Globus pallidus (tissue), 1 donor: ENCODE results near the gene PLN.

Source experiments
- DNase-seq: peaks from one replicate; pipeline ENCODE4 v3.0.0-alpha.2; 2015; ENCODE audit warnings: low spot score

PLN gene

GRCh38 chr6:118537574-118537973 is 10.5 kb upstream of the PLN start:
- DNase-seq = no peak

- no peak for DNase-seq
Measured at GRCh38 chr6:118542184-118542952, 5.7 kb upstream of the PLN start.

- DNase-seq = no peak
Measured at GRCh38 chr6:118544105-118544504, 4.0 kb upstream of the PLN start.

GRCh38 chr6:118546164-118546879 is 1.8 kb upstream of the PLN start:
- DNase-seq = no peak

- DNase-seq = no peak
Measured at GRCh38 chr6:118546880-118547218, 1.2 kb upstream of the PLN start.

- no peak for DNase-seq
Measured at GRCh38 chr6:118548613-118549012, 517 bp downstream of the PLN start.

GRCh38 chr6:118551063-118552053 is 3.3 kb downstream of the PLN start:
- DNase-seq = peak; percentile 59

- no peak for DNase-seq
Measured at GRCh38 chr6:118553132-118553531, 5.0 kb downstream of the PLN start.

- DNase-seq = no peak
Measured at GRCh38 chr6:118554698-118555097, 6.6 kb downstream of the PLN start.

GRCh38 chr6:118558464-118559217 is 10.5 kb downstream of the PLN start:
- no peak for DNase-seq

- DNase-seq = no peak
Measured at GRCh38 chr6:118559659-118560058, 11.6 kb downstream of the PLN start.

- DNase-seq = no peak
Measured at GRCh38 chr6:118562248-118562647, 14.2 kb downstream of the PLN start.

- no peak for DNase-seq
Measured at GRCh38 chr6:118562959-118563358, 14.9 kb downstream of the PLN start.

GRCh38 chr6:118565311-118565960 is 17.3 kb downstream of the PLN start:
- DNase-seq = no peak

- no peak for DNase-seq
Measured at GRCh38 chr6:118567974-118568373, 19.9 kb downstream of the PLN start.

- DNase-seq = no peak
Measured at GRCh38 chr6:118569498-118569897, 21.4 kb downstream of the PLN start.

GRCh38 chr6:118571121-118571520 is 23.0 kb downstream of the PLN start:
- no peak for DNase-seq

GRCh38 chr6:118574051-118574865 is 26.2 kb downstream of the PLN start:
- no peak for DNase-seq

- DNase-seq = no peak
Measured at GRCh38 chr6:118577972-118578371, 29.9 kb downstream of the PLN start.

- no peak for DNase-seq
Measured at GRCh38 chr6:118578617-118579016, 30.5 kb downstream of the PLN start.
